Suprapubic skin (tissue), 4 donors: ENCODE measurements around the gene CHPT1.

Experiments used
- EP300 ChIP-seq: sonication (generic); formaldehyde crosslinking; IDR thresholded peaks from one replicate; pipeline ENCODE4 v1.6.1; 2017; ENCODE audit warnings: antibody characterized with exemption
- POLR2AphosphoS5 ChIP-seq, 3 donors: sonication (generic); formaldehyde crosslinking; IDR thresholded peaks; one replicate each; pipeline ENCODE4 v1.6.1; 2017; ENCODE audit warnings: antibody characterized with exemption in 3 of 3
- TF ChIP-seq, protein P1 (sequence below), 2 donors: fragments of 200-600 bp in 1 of 2; fragments of 450-650 bp in 1 of 2; sonication (generic) in 1 of 2; IDR thresholded peaks; one replicate each; pipeline ENCODE4 v1.5.1; 2016 to 2019; ENCODE audit warnings: antibody characterized with exemption in 2 of 2, mild to moderate bottlenecking in 1 of 2, moderate library complexity in 1 of 2

DNA sequence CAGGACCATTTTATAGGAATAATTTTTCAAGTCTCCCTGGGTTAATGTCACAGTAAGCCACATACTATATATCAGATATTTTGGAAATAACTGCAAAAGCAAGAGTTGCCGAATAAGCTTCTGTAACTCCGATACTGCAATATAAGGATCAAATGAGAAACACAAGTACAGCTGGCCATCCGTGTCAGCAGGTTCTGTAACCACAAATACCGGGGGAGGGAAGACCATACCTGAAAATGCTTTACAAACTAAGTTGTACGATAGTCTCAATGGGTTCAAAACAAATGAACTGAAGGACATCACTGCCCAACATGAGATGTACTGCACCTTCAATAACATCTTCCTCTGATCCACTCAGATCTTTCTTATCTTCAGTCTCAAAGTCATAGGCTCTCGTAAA, 40.0 kb downstream of the CHPT1 start:
- TF ChIP-seq EP300: no peak
- TF ChIP-seq, protein P1, sequence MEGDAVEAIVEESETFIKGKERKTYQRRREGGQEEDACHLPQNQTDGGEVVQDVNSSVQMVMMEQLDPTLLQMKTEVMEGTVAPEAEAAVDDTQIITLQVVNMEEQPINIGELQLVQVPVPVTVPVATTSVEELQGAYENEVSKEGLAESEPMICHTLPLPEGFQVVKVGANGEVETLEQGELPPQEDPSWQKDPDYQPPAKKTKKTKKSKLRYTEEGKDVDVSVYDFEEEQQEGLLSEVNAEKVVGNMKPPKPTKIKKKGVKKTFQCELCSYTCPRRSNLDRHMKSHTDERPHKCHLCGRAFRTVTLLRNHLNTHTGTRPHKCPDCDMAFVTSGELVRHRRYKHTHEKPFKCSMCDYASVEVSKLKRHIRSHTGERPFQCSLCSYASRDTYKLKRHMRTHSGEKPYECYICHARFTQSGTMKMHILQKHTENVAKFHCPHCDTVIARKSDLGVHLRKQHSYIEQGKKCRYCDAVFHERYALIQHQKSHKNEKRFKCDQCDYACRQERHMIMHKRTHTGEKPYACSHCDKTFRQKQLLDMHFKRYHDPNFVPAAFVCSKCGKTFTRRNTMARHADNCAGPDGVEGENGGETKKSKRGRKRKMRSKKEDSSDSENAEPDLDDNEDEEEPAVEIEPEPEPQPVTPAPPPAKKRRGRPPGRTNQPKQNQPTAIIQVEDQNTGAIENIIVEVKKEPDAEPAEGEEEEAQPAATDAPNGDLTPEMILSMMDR (IDR thresholded peaks at IDR 0.05): no peak
- no peak for TF ChIP-seq POLR2AphosphoS5 (IDR thresholded peaks at IDR 0.05)
